ENCODE data around the gene HIPK3. TPM values are rescaled to one million over a fixed set of nuclear protein-coding genes. Genes with fewer than 3 reads are reported as not detected.
A peak's percentile ranks its signal among the peaks of the same experiment; 100 is the strongest.

HIPK3 gene
- total and polyA plus RNA-seq, 2 experiments from 2014 or later, result 5.5 to 29.8 TPM

- Histone ChIP-seq H3K36me3 (ENCODE audit: insufficient read depth) (no peaks in the 10 kb centered on the region), H4K20me1 (replicated peaks; ENCODE audit: insufficient read depth) (no peaks in the 10 kb centered on the region; the same call in 1 of the 2 replicates), H3K27me3 (ENCODE audit: insufficient read depth) (no peaks in the 10 kb centered on the region), H3K4me2 (no peak overlapping the region), H3K4me1 (ENCODE audit: insufficient read depth) (no peaks in the 10 kb centered on the region), H2AFZ (no peak overlapping the region), H3K27ac (ENCODE audit: low read depth) (peak overlapping the region; percentile 48; the same call in 1 of the 2 replicates), H3K79me2 (replicated peaks; ENCODE audit: insufficient read depth) (peaks cover 98% of the 10 kb centered on the region), H3K9me2 (ENCODE audit: insufficient read depth) (no peaks in the 10 kb centered on the region), H3K4me3 (no peak overlapping the region), H3F3A (replicated peaks; ENCODE audit: low read depth) (no peaks in the 10 kb centered on the region)
- no peak overlapping the region for H3K4me3 Mint-ChIP-seq
- H3K36me3 Mint-ChIP-seq (ENCODE audit: low read depth), result no peaks in the 10 kb centered on the region
- peaks cover 7% of the 10 kb centered on the region; the same call in 2 of the 3 replicates for H3K4me1 Mint-ChIP-seq
- H3K27me3 Mint-ChIP-seq (ENCODE audit: insufficient read depth, low read depth, poor library complexity), result peaks cover 2% of the 10 kb centered on the region
- TF ChIP-seq, protein P1, sequence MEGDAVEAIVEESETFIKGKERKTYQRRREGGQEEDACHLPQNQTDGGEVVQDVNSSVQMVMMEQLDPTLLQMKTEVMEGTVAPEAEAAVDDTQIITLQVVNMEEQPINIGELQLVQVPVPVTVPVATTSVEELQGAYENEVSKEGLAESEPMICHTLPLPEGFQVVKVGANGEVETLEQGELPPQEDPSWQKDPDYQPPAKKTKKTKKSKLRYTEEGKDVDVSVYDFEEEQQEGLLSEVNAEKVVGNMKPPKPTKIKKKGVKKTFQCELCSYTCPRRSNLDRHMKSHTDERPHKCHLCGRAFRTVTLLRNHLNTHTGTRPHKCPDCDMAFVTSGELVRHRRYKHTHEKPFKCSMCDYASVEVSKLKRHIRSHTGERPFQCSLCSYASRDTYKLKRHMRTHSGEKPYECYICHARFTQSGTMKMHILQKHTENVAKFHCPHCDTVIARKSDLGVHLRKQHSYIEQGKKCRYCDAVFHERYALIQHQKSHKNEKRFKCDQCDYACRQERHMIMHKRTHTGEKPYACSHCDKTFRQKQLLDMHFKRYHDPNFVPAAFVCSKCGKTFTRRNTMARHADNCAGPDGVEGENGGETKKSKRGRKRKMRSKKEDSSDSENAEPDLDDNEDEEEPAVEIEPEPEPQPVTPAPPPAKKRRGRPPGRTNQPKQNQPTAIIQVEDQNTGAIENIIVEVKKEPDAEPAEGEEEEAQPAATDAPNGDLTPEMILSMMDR (conservative IDR thresholded peaks at IDR 0.05; ENCODE audit: low read depth in 2 of 2), result no peak
- no peak for TF ChIP-seq EZH2 (IDR thresholded peaks at IDR 0.05; ENCODE audit: low read depth, unreplicated experiment)
- TF ChIP-seq, protein P2, sequence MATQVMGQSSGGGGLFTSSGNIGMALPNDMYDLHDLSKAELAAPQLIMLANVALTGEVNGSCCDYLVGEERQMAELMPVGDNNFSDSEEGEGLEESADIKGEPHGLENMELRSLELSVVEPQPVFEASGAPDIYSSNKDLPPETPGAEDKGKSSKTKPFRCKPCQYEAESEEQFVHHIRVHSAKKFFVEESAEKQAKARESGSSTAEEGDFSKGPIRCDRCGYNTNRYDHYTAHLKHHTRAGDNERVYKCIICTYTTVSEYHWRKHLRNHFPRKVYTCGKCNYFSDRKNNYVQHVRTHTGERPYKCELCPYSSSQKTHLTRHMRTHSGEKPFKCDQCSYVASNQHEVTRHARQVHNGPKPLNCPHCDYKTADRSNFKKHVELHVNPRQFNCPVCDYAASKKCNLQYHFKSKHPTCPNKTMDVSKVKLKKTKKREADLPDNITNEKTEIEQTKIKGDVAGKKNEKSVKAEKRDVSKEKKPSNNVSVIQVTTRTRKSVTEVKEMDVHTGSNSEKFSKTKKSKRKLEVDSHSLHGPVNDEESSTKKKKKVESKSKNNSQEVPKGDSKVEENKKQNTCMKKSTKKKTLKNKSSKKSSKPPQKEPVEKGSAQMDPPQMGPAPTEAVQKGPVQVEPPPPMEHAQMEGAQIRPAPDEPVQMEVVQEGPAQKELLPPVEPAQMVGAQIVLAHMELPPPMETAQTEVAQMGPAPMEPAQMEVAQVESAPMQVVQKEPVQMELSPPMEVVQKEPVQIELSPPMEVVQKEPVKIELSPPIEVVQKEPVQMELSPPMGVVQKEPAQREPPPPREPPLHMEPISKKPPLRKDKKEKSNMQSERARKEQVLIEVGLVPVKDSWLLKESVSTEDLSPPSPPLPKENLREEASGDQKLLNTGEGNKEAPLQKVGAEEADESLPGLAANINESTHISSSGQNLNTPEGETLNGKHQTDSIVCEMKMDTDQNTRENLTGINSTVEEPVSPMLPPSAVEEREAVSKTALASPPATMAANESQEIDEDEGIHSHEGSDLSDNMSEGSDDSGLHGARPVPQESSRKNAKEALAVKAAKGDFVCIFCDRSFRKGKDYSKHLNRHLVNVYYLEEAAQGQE (IDR thresholded peaks at IDR 0.05; ENCODE audit: unreplicated experiment), result no peak
- H3K27ac Mint-ChIP-seq, result no peak overlapping the region
- ATAC-seq (no peak), DNase-seq (ENCODE audit: low spot score) (peak; percentile 37)
- H3K9me3 Mint-ChIP-seq, result no peaks in the 10 kb centered on the region
These were observed 9.4 kb downstream of the HIPK3 start for GRCh38 chr11:33266393-33267215.

- Histone ChIP-seq H3K79me2 (replicated peaks; ENCODE audit: insufficient read depth) (peaks cover 96% of the 10 kb centered on the region), H2AFZ (no peak overlapping the region), H3K4me2 (no peak overlapping the region), H3K4me3 (no peak overlapping the region), H3K9me2 (ENCODE audit: insufficient read depth) (no peaks in the 10 kb centered on the region), H3K27ac (ENCODE audit: low read depth) (no peak overlapping the region), H3F3A (replicated peaks; ENCODE audit: low read depth) (no peaks in the 10 kb centered on the region), H3K27me3 (ENCODE audit: insufficient read depth) (no peaks in the 10 kb centered on the region), H4K20me1 (replicated peaks; ENCODE audit: insufficient read depth) (no peaks in the 10 kb centered on the region; the same call in none of the 2 replicates), H3K4me1 (ENCODE audit: insufficient read depth) (peaks cover 5% of the 10 kb centered on the region; the same call in 1 of the 2 replicates), H3K36me3 (ENCODE audit: insufficient read depth) (no peaks in the 10 kb centered on the region)
- Mint-ChIP-seq H3K36me3 (ENCODE audit: low read depth) (no peaks in the 10 kb centered on the region), H3K27me3 (ENCODE audit: insufficient read depth, low read depth, poor library complexity) (peaks cover 2% of the 10 kb centered on the region), H3K4me1 (peaks cover 4% of the 10 kb centered on the region; the same call in 1 of the 3 replicates), H3K9me3 (no peaks in the 10 kb centered on the region), H3K27ac (no peak overlapping the region), H3K4me3 (no peak overlapping the region)
- ATAC-seq (no peak), DNase-seq (ENCODE audit: low spot score) (no peak)
- no peak for TF ChIP-seq EZH2phosphoT487 (IDR thresholded peaks at IDR 0.05; ENCODE audit: unreplicated experiment)
- no peak for TF ChIP-seq ETS1 (IDR thresholded peaks at IDR 0.05)
- TF ChIP-seq EZH2 (IDR thresholded peaks at IDR 0.05; ENCODE audit: low read depth, unreplicated experiment), result no peak
- no peak for TF ChIP-seq POLR2AphosphoS5 (IDR thresholded peaks at IDR 0.05; ENCODE audit: low read depth)
- no peak for TF ChIP-seq ZNF331 (CRISPR knock-in tag; IDR thresholded peaks at IDR 0.05; ENCODE audit: low read depth)
- no peak for TF ChIP-seq JUNB (IDR thresholded peaks at IDR 0.05; ENCODE audit: unreplicated experiment)
- TF ChIP-seq STAT1 (IDR thresholded peaks at IDR 0.05; ENCODE audit: unreplicated experiment), result no peak
- TF ChIP-seq, protein P1 (conservative IDR thresholded peaks at IDR 0.05; ENCODE audit: low read depth in 2 of 2), result no peak
- TF ChIP-seq NANOG (IDR thresholded peaks at IDR 0.05; ENCODE audit: borderline replicate concordance), result no peak
These were observed 11.9 kb downstream of the HIPK3 start for GRCh38 chr11:33268945-33269540.
